ENCODE results near the gene ZNF516. TPM values are rescaled to one million over a fixed set of nuclear protein-coding genes. Genes with fewer than 3 reads are reported as not detected.
A peak's percentile ranks its signal among the peaks of the same experiment; 100 is the strongest.

ZNF516 gene
- total RNA-seq, 1 donor from 2014 or later: 83.2 TPM

- TF ChIP-seq CTCF (IDR thresholded peaks at IDR 0.05; ENCODE audit: unreplicated experiment): no peak
- H3K27ac Mint-ChIP-seq (ENCODE audit: unreplicated experiment): no peak overlapping the region
- H3K27me3 Mint-ChIP-seq (ENCODE audit: unreplicated experiment): peaks cover 18% of the 10 kb centered on the region
Measured at GRCh38 chr18:76468345-76469304, 26.4 kb downstream of the ZNF516 start.

GRCh38 chr18:76467371-76468190 lies 27.5 kb downstream of the ZNF516 start:
- Mint-ChIP-seq H3K4me1 (ENCODE audit: unreplicated experiment) (peaks cover 56% of the 10 kb centered on the region), H3K4me3 (ENCODE audit: unreplicated experiment) (peak overlapping the region; percentile 63), H3K36me3 (ENCODE audit: low read depth, unreplicated experiment) (peaks cover 22% of the 10 kb centered on the region), H3K27ac (ENCODE audit: unreplicated experiment) (peak overlapping the region; percentile 75), H3K9me3 (ENCODE audit: unreplicated experiment) (no peaks in the 10 kb centered on the region), H3K27me3 (ENCODE audit: unreplicated experiment) (peaks cover 19% of the 10 kb centered on the region)
- TF ChIP-seq CTCF (IDR thresholded peaks at IDR 0.05; ENCODE audit: unreplicated experiment): no peak
- no peak for DNase-seq (ENCODE audit: low spot score)

More at GRCh38 chr18:76468345-76469304, 26.4 kb downstream of the ZNF516 start:
- Mint-ChIP-seq H3K9me3 (ENCODE audit: unreplicated experiment) (no peaks in the 10 kb centered on the region), H3K4me3 (ENCODE audit: unreplicated experiment) (peak overlapping the region; percentile 63), H3K36me3 (ENCODE audit: low read depth, unreplicated experiment) (peaks cover 21% of the 10 kb centered on the region), H3K4me1 (ENCODE audit: unreplicated experiment) (peaks cover 54% of the 10 kb centered on the region)
- no peak for DNase-seq (ENCODE audit: low spot score)

GRCh38 chr18:76466410-76466991 lies 28.5 kb downstream of the ZNF516 start:
- Mint-ChIP-seq H3K4me3 (ENCODE audit: unreplicated experiment) (no peak overlapping the region), H3K27ac (ENCODE audit: unreplicated experiment) (no peak overlapping the region), H3K4me1 (ENCODE audit: unreplicated experiment) (peaks cover 47% of the 10 kb centered on the region), H3K9me3 (ENCODE audit: unreplicated experiment) (no peaks in the 10 kb centered on the region), H3K36me3 (ENCODE audit: low read depth, unreplicated experiment) (peaks cover 23% of the 10 kb centered on the region), H3K27me3 (ENCODE audit: unreplicated experiment) (peaks cover 21% of the 10 kb centered on the region)
- DNase-seq (ENCODE audit: low spot score): no peak
- TF ChIP-seq CTCF (IDR thresholded peaks at IDR 0.05; ENCODE audit: unreplicated experiment): no peak

- H3K4me3 Mint-ChIP-seq (ENCODE audit: unreplicated experiment): no peak overlapping the region
- H3K36me3 Mint-ChIP-seq (ENCODE audit: low read depth, unreplicated experiment): peaks cover 27% of the 10 kb centered on the region
Measured at GRCh38 chr18:76465630-76466409, 29.2 kb downstream of the ZNF516 start.

More at GRCh38 chr18:76465630-76466409, 29.2 kb downstream of the ZNF516 start:
- H3K9me3 Mint-ChIP-seq (ENCODE audit: unreplicated experiment): no peaks in the 10 kb centered on the region
- H3K4me1 Mint-ChIP-seq (ENCODE audit: unreplicated experiment): peaks cover 40% of the 10 kb centered on the region
- H3K27ac Mint-ChIP-seq (ENCODE audit: unreplicated experiment): peak overlapping the region; percentile 64
- no peak for DNase-seq (ENCODE audit: low spot score)
- no peak for TF ChIP-seq CTCF (IDR thresholded peaks at IDR 0.05; ENCODE audit: unreplicated experiment)
- peaks cover 25% of the 10 kb centered on the region for H3K27me3 Mint-ChIP-seq (ENCODE audit: unreplicated experiment)
